Measurements from ENCODE around the gene RHOBTB3.

Gene RHOBTB3

GRCh38 chr5:95723632-95724369, 7.3 kb upstream of the RHOBTB3 start:
- no peak for DNase-seq
- CTCF ChIA-PET: interaction anchor here (1.0 kb wide), 1 partner anchor 8 kb away, joined by 3 read pairs; no protein-coding TSS in a partner anchor
- Mint-ChIP-seq H3K4me1 (peaks cover 27% of the 10 kb centered on the region), H3K9me3 (no peaks in the 10 kb centered on the region), H3K4me3 (no peak overlapping the region), H3K27me3 (peaks cover 16% of the 10 kb centered on the region), H3K36me3 (no peaks in the 10 kb centered on the region), H3K27ac (no peak overlapping the region)

GRCh38 chr5:95725071-95725820, 5.9 kb upstream of the RHOBTB3 start:
- no peak for DNase-seq
- Mint-ChIP-seq H3K9me3 (no peaks in the 10 kb centered on the region), H3K27ac (no peak overlapping the region), H3K27me3 (peaks cover 22% of the 10 kb centered on the region), H3K4me3 (no peak overlapping the region), H3K36me3 (no peaks in the 10 kb centered on the region), H3K4me1 (peaks cover 40% of the 10 kb centered on the region)
- CTCF ChIA-PET: interaction anchor here (0.9 to 2.5 kb wide), 2 partner anchors 59 to 61 kb away, joined by 3 to 6 read pairs; no protein-coding TSS in a partner anchor

- H3K9me3 Mint-ChIP-seq: no peaks in the 10 kb centered on the region
- CTCF ChIA-PET: interaction anchor here (2.5 kb wide), 1 partner anchor 62 kb away, joined by 6 read pairs; no protein-coding TSS in a partner anchor
- H3K27me3 Mint-ChIP-seq: peaks cover 27% of the 10 kb centered on the region
- H3K27ac Mint-ChIP-seq: no peak overlapping the region
- DNase-seq: no peak
- no peak overlapping the region for H3K4me3 Mint-ChIP-seq
- no peaks in the 10 kb centered on the region for H3K36me3 Mint-ChIP-seq
- peaks cover 46% of the 10 kb centered on the region for H3K4me1 Mint-ChIP-seq
Measured at GRCh38 chr5:95725937-95726810, 5.0 kb upstream of the RHOBTB3 start.

GRCh38 chr5:95726811-95727763, 4.0 kb upstream of the RHOBTB3 start:
- CTCF ChIA-PET: interaction anchor here (2.5 kb wide), 1 partner anchor 63 kb away, joined by 6 read pairs; no protein-coding TSS in a partner anchor
- Mint-ChIP-seq H3K4me1 (peaks cover 52% of the 10 kb centered on the region), H3K27me3 (peaks cover 34% of the 10 kb centered on the region), H3K36me3 (no peaks in the 10 kb centered on the region), H3K9me3 (no peaks in the 10 kb centered on the region), H3K27ac (no peak overlapping the region), H3K4me3 (no peak overlapping the region)
- no peak for DNase-seq

- Mint-ChIP-seq H3K27me3 (peaks cover 39% of the 10 kb centered on the region), H3K27ac (no peak overlapping the region), H3K4me3 (no peak overlapping the region), H3K36me3 (no peaks in the 10 kb centered on the region), H3K9me3 (no peaks in the 10 kb centered on the region), H3K4me1 (peaks cover 55% of the 10 kb centered on the region)
- no peak for DNase-seq
- CTCF ChIA-PET: no interaction called here
Measured at GRCh38 chr5:95727764-95728191, 3.4 kb upstream of the RHOBTB3 start.

GRCh38 chr5:95728494-95729114, 2.5 kb upstream of the RHOBTB3 start:
- Mint-ChIP-seq H3K36me3 (no peaks in the 10 kb centered on the region), H3K27me3 (peaks cover 39% of the 10 kb centered on the region), H3K4me1 (peaks cover 53% of the 10 kb centered on the region), H3K4me3 (no peak overlapping the region), H3K27ac (no peak overlapping the region), H3K9me3 (no peaks in the 10 kb centered on the region)
- no peak for DNase-seq
- CTCF ChIA-PET: no interaction called here

GRCh38 chr5:95729115-95730010, 1.8 kb upstream of the RHOBTB3 start:
- H3K36me3 Mint-ChIP-seq: no peaks in the 10 kb centered on the region
- peaks cover 37% of the 10 kb centered on the region for H3K27me3 Mint-ChIP-seq
- H3K9me3 Mint-ChIP-seq: no peaks in the 10 kb centered on the region
- peak overlapping the region; percentile 69 for H3K4me3 Mint-ChIP-seq
- no peak overlapping the region for H3K27ac Mint-ChIP-seq
- H3K4me1 Mint-ChIP-seq: peaks cover 52% of the 10 kb centered on the region
- CTCF ChIA-PET: no interaction called here
- no peak for DNase-seq

GRCh38 chr5:95730011-95730700, 980 bp upstream of the RHOBTB3 start:
- no peaks in the 10 kb centered on the region for H3K9me3 Mint-ChIP-seq
- H3K4me1 Mint-ChIP-seq: peaks cover 52% of the 10 kb centered on the region
- no peak for DNase-seq
- CTCF ChIA-PET: interaction anchor here (1.1 to 2.4 kb wide), 2 partner anchors 12 to 51 kb away, joined by 3 to 13 read pairs; no protein-coding TSS in a partner anchor
- H3K27ac Mint-ChIP-seq: no peak overlapping the region
- H3K27me3 Mint-ChIP-seq: peaks cover 39% of the 10 kb centered on the region
- H3K36me3 Mint-ChIP-seq: no peaks in the 10 kb centered on the region
- peak overlapping the region; percentile 69 for H3K4me3 Mint-ChIP-seq

- Mint-ChIP-seq H3K27me3 (peaks cover 44% of the 10 kb centered on the region), H3K36me3 (no peaks in the 10 kb centered on the region), H3K9me3 (no peaks in the 10 kb centered on the region), H3K4me1 (peaks cover 44% of the 10 kb centered on the region), H3K27ac (no peak overlapping the region), H3K4me3 (peak overlapping the region; percentile 69)
- CTCF ChIA-PET: interaction anchor here (1.0 to 2.4 kb wide), 2 partner anchors 9 to 50 kb away, joined by 3 to 13 read pairs; no protein-coding TSS in a partner anchor
- DNase-seq: peak; percentile 60
Measured at GRCh38 chr5:95731571-95732554, 727 bp downstream of the RHOBTB3 start.

GRCh38 chr5:95733107-95733665, 2.0 kb downstream of the RHOBTB3 start:
- H3K27ac Mint-ChIP-seq: no peak overlapping the region
- H3K36me3 Mint-ChIP-seq: no peaks in the 10 kb centered on the region
- no peaks in the 10 kb centered on the region for H3K9me3 Mint-ChIP-seq
- H3K27me3 Mint-ChIP-seq: peaks cover 40% of the 10 kb centered on the region
- DNase-seq: no peak
- CTCF ChIA-PET: interaction anchor here (0.7 to 0.9 kb wide), 2 partner anchors 12 to 114 kb away, joined by 3 read pairs; no protein-coding TSS in a partner anchor
- no peak overlapping the region for H3K4me3 Mint-ChIP-seq
- H3K4me1 Mint-ChIP-seq: peaks cover 34% of the 10 kb centered on the region
